Adipose tissue (tissue), 3 donors: Measurements from ENCODE around the gene SLC27A3. TPM values are rescaled to one million over a fixed set of nuclear protein-coding genes. Genes with fewer than 3 reads are reported as not detected.

Experiments used
- H3K27ac ChIP-seq: one replicate; pipeline ENCODE4 v1.5.1; 2013; ENCODE audit warnings: low read depth, low read length
- WGBS, 3 donors: extraction: QIAGEN DNeasy Blood & Tissue Kit; methylation state at CpG; one replicate each; pipeline ENCODE4 v1.1.7; 2013; 5-methylcytosine and 5-hydroxymethylcytosine counted together
- polyA plus RNA-seq, 3 donors: library from polyadenylated mRNA; stranded (reverse); fragments of 200-250 nt; gene quantifications; one replicate each; pipeline ENCODE4 v1.2.3, GENCODE V29; 2013
- donor health status: healthy with polysubstance abuse.
- donor health status: Bipolar disorder and iron deficiency.
- donor health status: healthy.

SLC27A3 gene, protein sequence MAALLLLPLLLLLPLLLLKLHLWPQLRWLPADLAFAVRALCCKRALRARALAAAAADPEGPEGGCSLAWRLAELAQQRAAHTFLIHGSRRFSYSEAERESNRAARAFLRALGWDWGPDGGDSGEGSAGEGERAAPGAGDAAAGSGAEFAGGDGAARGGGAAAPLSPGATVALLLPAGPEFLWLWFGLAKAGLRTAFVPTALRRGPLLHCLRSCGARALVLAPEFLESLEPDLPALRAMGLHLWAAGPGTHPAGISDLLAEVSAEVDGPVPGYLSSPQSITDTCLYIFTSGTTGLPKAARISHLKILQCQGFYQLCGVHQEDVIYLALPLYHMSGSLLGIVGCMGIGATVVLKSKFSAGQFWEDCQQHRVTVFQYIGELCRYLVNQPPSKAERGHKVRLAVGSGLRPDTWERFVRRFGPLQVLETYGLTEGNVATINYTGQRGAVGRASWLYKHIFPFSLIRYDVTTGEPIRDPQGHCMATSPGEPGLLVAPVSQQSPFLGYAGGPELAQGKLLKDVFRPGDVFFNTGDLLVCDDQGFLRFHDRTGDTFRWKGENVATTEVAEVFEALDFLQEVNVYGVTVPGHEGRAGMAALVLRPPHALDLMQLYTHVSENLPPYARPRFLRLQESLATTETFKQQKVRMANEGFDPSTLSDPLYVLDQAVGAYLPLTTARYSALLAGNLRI
- polyA plus RNA-seq = 100 to 1,000 TPM in 1 of 3 donors, 10 to 100 TPM in 2; 22.2 to 111 (median 83.7) TPM

DNA sequence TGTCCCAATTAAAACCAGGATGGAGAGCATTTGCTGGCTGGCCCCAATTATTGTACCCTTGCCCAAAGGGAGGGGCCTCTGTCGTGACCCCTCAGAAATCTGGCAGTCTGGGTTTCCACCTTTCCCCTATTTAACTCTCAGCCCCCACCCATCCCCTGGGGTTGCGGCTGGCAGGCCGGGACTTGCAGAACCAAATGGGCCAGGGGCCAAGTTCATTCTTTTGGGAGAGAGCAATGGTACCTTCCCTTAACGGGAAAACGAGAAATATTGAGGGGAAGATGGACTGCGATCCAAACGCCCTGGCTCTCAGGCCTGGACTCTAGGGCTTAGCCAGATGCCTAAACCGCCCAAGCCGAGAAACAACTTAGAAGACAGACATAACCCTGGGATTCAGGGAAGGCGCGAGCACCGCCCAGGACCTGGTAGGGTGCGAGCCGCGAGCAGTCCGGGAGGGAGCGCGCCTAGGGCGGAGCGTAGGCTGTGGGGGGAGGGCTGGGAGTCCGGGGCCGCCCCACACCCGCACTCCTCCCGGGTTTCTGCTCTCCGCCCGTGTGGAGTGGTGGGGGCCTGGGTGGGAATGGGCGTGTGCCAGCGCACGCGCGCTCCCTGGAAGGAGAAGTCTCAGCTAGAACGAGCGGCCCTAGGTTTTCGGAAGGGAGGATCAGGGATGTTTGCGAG, at the start of gene SLC27A3:
Gene SLC27A3, plus strand, starts transcription at position 628 of the 678 bp plus-strand sequence. CDS start 91 bp downstream, outside the sequence.
- WGBS, 3 donors = 3 to 5% (median 4%) methylated on average over 31 to 35 of the region's 35 CpGs
- H3K27ac ChIP-seq = peak within 1 kb of the TSS; percentile 56

DNA sequence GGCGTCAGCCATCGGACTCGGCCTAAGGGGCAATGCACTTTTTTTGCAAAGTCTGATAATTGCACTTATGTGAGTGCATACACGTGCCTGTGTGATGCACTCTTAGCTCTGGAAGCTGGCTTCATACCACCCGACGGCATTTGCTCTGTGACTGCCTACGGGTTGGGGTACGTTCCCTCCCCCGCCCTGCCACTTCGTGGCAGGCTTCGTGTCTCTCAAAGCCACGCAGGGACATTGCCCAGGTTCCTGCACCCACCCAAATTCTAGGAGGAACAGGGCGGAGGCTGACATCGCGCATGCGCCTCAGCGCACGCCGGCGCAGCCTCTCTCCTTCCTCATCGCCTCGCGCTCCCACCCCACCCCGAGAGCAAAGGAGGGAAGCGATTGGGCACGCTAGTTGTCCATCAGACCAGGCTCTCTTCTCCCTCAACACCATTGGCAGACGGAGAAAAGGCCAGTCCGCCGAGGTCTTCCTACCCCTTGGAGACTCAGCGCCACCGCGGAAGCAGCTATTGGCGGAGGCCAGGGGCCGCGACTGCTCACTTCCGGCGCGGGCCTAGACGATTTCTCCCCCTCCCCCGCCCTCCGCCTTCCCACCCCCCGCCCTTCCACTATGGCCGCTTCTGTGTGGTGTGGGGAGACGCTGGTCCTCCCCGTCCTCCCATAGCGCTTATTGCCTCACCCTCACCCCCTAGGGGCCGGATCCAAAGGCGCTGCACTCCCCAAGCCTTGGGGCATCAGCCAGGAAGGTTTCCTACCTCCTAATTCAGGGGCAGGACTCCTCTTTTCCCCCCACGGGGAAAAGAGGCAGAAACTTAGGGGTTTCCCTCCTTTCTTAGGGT, 47.5 kb upstream of the SLC27A3 start, which contains the start of gene INTS3:
Gene INTS3, plus strand, starts transcription at position 588 of the 842 bp plus-strand sequence. CDS start 585 bp downstream, outside the sequence.
- peak within 1 kb of the TSS; percentile 94 for H3K27ac ChIP-seq
- WGBS, 3 donors = 0 to 1% (median 1%) methylated on average over 41 to 49 of the region's 49 CpGs

DNA sequence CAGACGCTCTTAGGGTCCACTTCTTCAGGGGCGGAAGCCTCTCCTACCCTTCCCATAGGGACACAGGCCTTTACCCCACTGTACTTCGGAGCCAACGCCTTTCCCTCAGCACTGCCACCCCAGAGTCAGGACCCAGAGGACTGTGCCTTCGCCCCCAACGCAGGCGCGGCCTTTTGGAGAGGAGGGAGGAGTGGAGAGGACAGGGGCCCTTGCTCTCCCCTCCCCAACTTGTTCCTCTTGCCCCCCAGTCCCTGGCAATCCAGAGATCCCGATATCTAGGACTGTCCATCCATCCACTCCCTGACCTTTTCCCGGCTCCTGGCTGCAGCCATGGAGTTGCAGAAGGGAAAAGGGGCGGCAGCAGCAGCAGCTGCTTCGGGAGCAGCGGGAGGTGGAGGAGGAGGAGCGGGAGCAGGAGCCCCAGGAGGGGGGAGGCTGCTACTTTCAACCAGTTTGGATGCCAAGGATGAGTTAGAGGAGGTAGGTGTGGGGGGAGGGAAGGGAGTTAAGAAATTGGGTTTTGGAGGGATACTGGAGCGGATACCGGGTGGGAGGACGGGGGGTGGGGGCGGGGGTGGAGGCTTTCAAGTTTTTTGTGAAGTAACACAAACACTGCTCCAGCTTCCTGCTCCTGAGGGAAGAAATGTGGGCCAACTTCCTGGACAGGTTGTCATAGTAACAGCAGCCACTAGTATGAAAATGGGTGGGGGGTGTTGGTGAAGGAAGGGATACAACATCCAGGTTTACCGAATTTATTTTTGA, 46.7 kb upstream of the SLC27A3 start:
- 0 to 1% (median 1%) methylated on average over 17 to 19 of the region's 19 CpGs for WGBS, 3 donors
- peak overlapping the region; percentile 94 for H3K27ac ChIP-seq

DNA sequence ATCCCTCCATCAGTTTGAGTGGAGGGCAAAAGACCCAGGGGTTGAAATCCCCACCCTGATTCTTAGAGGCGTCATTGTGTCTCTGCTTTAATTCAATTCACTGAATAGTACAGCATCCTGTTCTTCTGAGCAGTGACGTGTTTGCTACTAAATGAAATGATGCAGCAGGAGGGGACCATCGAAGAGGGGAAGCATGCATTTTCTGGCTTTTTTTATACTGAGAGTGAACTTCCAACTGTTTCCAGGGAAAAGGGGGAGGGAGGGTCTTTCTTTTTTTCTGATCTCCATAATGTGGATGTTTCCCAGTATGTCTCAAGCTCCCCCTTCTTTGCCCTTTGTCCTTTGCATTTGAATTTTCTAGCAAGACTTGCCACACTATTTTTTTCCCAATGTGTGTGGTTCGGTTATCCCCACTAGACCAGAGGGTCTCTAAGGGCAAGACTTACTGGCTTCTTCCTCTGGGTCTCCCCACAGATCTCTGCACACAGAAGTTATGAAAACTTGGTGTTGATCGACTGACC, 44.7 kb upstream of the SLC27A3 start:
- 50 to 54% (median 51%) methylated on average over 5 of the region's 5 CpGs for WGBS, 3 donors
- H3K27ac ChIP-seq = no peak overlapping the region

DNA sequence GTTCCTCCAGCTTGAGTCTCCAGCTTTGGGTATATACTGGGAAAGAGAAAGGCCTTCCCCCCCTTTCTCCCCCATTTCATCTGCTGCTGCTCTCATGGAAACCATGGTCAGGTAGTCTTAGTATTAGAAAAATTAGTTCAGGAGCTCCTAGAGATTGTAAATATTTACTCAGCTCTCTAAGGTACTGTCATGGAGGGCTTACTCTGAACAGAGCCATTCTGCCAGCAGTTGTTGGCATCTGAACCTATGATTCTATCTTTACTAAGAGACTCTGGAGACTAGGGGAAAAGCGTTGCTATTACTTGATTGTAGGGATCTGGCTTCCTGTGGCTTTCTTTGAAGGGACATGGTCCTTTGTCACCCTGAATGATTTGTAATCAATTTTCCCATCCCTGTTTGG, 41.2 kb upstream of the SLC27A3 start:
- no peak overlapping the region for H3K27ac ChIP-seq
- WGBS, 3 donors = 35 to 53% (median 38%) methylated on average over 1 of the region's 1 CpG

DNA sequence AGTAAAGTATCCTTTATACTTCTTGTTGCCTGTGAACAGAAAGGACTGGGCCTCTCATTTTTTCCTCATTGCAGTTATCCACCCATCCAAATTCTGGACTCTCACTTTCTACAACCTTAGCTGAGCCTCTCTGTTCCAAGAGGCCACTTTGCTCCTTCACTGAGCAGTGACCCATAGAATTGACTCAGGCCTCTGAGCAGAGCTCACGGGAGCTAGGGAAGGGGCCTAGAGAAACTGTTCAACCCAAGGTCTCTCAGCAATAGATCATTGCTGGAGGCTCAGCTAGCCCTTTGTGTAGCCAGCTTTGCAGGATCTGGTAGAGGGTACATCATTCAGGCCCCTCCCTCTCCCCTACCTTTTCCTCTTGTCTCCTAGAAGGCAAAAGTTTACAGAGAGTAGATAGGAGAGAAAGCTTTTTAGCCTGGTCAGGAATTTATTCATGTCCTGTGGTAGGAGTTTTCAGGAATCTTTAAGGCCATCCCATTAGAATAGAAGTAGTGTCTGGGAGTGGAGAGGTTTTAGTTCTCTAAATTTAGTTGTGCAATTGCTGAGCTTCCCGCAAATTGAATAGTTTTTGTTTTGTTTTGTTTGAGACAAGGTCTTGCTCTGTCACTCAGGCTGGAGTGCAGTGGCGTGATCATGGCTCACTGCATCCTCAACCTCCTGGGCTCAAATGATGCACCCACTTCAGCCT, 40.7 kb upstream of the SLC27A3 start:
- WGBS, 3 donors = 62 to 86% (median 66%) methylated on average over 3 of the region's 3 CpGs
- peak overlapping the region; percentile 29 for H3K27ac ChIP-seq

DNA sequence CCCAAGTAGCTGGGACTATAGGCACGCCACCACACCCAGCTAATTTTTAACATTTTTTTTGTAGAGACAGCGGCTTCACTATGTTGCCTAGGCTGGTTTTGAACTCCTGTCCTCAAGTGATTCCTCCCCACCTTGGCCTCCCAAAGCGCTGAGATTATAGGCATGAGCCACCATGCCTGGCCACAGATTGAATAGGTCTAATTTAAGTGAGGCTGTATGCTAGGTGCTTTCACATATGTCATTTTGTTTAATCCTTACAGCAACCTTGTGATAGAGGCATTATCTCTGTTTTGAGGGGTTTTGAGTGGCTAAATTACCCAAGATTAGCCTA, 40.2 kb upstream of the SLC27A3 start:
- WGBS, 3 donors = 95 to 96% (median 96%) methylated on average over 3 of the region's 3 CpGs
- H3K27ac ChIP-seq = no peak overlapping the region

DNA sequence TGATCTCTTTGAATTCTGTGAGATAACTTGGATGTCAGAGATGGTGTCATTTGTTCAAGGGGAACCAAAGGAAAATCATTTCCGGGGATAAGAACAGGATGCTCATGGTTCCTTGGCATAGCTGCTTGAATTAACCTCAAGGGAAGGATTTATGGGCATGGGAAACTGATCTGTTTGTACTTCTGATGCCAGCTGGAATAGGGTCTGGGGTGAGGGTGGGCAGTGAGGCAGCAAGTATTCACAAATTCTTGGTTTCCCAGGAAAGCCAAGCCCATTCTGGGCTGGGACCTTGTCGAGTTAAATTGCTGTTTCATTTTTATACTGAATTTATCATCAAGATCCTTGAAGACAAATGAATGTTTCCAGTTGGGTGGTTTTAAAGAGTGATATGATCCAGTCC, 33.2 kb upstream of the SLC27A3 start:
- no peak overlapping the region for H3K27ac ChIP-seq
- WGBS, 3 donors = 37 to 62% (median 61%) methylated on average over 2 of the region's 2 CpGs

DNA sequence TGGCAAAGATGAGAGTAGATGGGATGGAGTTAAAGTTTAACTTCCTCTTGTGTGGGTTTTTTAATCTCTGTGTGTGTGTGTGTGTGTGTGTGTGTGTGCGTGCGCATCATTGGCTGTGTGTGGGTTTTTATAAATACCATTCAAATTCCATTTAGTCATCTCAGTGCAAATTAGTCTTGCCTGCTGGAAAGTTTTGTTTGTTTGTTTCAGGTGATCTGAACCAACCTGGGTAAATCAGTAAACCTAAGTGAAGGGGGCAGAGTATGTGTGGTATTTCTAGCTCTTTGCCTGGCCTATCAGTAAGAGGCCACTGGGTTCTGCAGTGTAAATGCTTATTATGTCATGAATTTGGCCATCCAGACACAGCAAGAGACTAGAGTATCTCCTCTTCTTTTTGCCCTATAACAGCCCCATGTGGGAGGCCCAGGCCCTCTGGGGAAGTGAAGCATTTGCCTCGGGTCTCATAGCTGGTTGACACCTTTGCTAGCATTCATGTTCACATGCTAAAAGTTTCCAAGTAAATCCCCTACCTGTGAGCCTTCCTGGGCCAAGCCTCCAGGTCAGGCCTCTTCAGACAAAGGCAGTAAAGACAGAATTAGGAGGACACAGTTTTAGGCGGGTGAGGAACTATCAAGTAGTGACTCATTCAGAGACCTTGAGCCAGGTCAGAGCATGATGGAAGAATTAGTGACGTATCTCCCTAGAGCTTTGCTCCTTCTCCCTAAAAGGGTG, 32.6 kb upstream of the SLC27A3 start:
- WGBS, 3 donors = 44 to 52% (median 48%) methylated on average over 5 of the region's 5 CpGs
- H3K27ac ChIP-seq = no peak overlapping the region

DNA sequence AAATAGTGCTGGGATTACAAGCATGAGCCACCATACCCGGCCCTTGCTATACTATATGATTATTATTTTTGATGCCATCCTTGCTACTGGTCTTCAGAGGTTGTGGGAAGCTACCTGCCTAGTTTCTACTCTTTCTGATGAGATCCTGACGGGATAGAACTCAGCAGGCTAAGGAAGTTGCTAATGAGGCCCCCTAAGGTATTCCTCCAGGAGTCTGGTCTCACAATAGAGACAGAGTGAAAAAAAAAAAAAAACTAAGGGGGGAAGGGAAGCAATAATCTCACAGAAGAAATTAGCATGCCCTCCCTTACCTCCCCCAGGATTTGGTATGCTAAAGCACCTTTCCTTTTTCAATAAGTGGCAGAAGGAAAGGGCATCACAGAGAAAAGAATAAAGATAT, 29.8 kb upstream of the SLC27A3 start:
- H3K27ac ChIP-seq = no peak overlapping the region
- 91 to 94% (median 93%) methylated on average over 2 of the region's 2 CpGs for WGBS, 3 donors

DNA sequence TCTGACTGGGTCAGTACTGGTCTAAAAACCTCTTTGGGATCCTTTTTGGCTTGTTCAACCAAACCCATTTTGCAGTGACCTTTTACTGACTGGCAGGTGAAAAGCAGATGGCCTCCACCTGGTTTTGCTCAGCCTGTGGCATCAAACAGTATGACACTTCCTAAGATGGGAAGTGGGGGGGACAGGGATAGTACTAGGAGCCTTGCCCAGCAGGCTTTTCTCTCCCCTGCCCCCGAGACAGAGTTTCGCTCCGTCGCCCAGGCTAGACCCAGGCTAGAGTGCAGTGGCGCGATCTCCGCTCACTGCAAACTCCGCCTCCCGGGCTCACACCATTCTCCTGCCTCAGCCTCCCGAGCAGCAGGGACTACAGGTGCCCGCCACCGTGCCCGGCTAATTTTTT, 29.0 kb upstream of the SLC27A3 start:
- WGBS, 3 donors = 91 to 96% (median 94%) methylated on average over 13 of the region's 13 CpGs
- H3K27ac ChIP-seq = no peak overlapping the region

DNA sequence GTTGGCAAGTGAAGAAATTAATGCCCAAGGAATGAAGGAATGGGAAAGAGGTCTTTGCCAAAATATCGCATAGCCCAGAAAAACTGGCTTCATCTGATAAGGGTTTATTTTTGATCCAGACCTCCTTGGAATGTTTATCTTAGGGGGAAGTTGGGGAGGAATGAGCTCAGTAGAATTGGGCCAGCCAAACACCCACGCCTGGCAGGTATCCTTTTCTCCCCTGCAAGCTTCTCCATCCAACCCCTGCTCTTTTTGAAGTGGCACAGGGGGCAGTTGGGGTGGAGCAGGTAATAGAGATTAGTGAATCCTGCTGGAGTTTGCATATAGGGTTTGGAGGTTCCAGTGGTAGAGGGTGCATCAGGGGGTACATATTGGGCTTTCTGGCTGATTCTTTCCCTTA, 26.3 kb upstream of the SLC27A3 start:
- WGBS, 3 donors = 61 to 76% (median 72%) methylated on average over 2 of the region's 2 CpGs
- no peak overlapping the region for H3K27ac ChIP-seq

DNA sequence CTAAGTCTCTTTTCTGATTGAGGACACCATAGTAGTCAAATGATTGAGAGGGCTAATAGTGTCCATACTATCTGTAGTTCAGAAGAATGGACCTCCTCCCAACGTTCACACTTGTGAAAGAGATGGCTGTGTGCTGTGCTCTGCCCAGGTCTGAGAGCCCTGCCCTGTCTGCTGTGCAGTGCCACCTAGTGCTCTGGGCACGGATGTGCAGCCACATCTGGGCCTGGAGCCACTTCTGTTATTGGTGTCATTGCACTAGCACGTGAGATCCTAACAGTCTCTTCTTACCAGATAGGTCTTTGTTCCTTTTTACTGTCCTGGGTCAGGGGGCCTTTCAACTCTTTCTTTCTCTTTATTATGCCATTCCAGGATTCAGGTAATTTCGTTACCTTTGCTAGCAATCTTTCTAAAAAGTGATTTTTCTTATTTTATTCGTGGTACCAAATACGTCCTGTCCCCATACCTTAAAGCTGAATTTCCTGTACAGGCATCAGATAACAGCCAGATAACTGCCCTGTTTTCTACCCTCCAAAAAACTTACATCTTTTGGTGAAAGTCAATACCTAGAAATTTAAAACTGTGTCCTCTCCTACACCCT, 25.7 kb upstream of the SLC27A3 start:
- H3K27ac ChIP-seq = no peak overlapping the region
- 32 to 42% (median 34%) methylated on average over 6 of the region's 6 CpGs for WGBS, 3 donors

DNA sequence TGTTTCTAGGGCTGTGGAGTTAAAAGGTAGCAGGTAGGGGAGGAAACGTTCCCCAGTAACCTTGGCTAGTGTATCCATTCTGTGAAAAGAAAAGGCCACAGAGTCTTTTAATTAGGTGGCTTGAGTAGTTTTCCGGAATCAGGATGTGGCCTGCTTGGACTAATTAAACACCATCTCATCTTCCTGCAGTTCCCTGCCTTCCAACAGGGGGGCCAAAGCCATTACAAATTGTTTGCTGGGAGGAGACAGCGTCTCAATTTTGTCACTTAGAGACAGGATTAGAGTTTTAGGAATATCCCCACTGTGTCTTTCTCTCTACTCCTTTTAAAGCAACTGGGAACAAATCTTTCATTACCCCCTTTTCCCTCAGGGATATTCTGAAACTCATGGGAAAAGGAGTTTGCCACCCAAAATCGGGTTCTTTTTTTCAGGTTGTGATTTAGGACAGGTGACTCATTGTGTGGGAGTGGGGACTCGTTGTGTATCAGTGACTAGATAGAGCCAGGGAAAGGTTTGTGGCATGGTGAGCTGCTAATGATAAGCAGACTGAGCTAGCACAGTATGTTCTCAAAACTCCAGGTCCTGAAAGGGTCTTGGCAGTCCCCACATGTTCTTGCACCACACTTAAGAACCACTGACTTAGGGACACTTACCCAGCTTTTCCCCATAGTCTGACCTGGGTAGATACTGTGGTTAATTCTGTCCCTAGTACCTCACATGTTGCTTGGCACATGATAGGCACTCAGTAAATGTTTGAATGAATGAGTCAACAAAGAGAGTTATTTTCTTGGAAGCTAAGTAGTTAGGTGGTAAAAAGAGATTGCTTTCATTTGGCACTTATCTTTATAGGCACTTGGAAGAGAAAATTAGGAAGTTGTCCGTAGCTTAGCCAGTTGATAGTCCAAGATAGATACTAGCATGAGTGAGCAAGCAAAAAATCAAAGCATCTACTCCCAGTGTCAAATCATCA, 24.9 kb upstream of the SLC27A3 start:
- peak overlapping the region; percentile 40 for H3K27ac ChIP-seq
- 50 to 61% (median 61%) methylated on average over 6 of the region's 6 CpGs for WGBS, 3 donors

DNA sequence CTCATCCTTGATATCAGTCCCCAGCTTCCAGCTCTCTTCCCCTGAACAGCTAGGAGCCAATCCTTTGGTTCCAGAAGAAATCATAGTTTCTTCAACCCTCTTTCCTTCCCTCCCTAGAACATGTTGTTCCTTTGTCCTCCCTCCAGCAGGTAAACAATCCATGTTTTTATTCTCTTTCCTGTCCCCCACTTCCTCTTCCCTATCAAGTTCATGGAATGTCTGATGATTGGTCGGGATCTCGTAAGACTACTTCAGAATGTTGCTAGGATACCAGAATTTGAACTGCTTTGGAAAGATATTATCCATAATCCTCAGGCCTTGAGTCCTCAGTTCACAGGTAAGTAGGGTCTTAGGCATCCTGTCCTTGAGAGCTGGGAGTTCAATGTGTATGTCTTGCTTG, 23.1 kb upstream of the SLC27A3 start:
- WGBS, 3 donors = 60 to 81% (median 69%) methylated on average over 2 of the region's 2 CpGs

More for the DNA sequence above, 23.1 kb upstream of the SLC27A3 start:
- H3K27ac ChIP-seq = no peak overlapping the region
